ENCODE data around the gene EPB41L5. TPM values are rescaled to one million over a fixed set of nuclear protein-coding genes. Genes with fewer than 3 reads are reported as not detected.
"Not testable (repeated sequence)": the region's sequence is repeated elsewhere in the genome, so short reads cannot be mapped to it uniquely, and the experiment has no call there.

EPB41L5 gene
- total RNA-seq, 4 donors from 2014 or later = 13.7 to 49.7 (median 21.1) TPM

GRCh38 chr2:120128216-120128615 is 115.3 kb downstream of the EPB41L5 start:
- Histone ChIP-seq H3K4me1 (peaks cover 0 to 6% (median 0%) of the 10 kb centered on the region in 3 donors), H3K9me3 (no peaks in the 10 kb centered on the region), H3K4me3 (no peak overlapping the region), H3K27me3 (no peaks in the 10 kb centered on the region), H3K27ac (no peak overlapping the region), H3K36me3 (peaks cover 0 to 17% of the 10 kb centered on the region in 2 donors)
- TF ChIP-seq CTCF (IDR thresholded peaks at IDR 0.05) (no peak), EP300 (IDR thresholded peaks at IDR 0.05) (no peak), POLR2AphosphoS5 (IDR thresholded peaks at IDR 0.05) (no peak), POLR2A (IDR thresholded peaks at IDR 0.05) (no peak)
- ATAC-seq = no peak

- ATAC-seq = no peak
- Histone ChIP-seq H3K27me3 (no peaks in the 10 kb centered on the region), H3K36me3 (peaks cover 0 to 29% of the 10 kb centered on the region in 2 donors), H3K9me3 (no peaks in the 10 kb centered on the region), H3K27ac (no peak overlapping the region), H3K4me1 (peaks cover 0 to 6% (median 0%) of the 10 kb centered on the region in 3 donors), H3K4me3 (no peak overlapping the region)
- TF ChIP-seq EP300 (IDR thresholded peaks at IDR 0.05) = no peak
- no peak for TF ChIP-seq POLR2A (IDR thresholded peaks at IDR 0.05)
- TF ChIP-seq POLR2AphosphoS5 (IDR thresholded peaks at IDR 0.05) = no peak
- no peak for TF ChIP-seq CTCF (IDR thresholded peaks at IDR 0.05)
- 26 to 57% methylated on average over 5 of the region's 5 CpGs for WGBS, 2 donors (ENCODE audit: low coverage in 1 of 2)
Observed at GRCh38 chr2:120132190-120132589, 119.3 kb downstream of the EPB41L5 start.

- Histone ChIP-seq H3K4me1 (peaks cover 0 to 6% (median 0%) of the 10 kb centered on the region in 3 donors), H3K27me3 (no peaks in the 10 kb centered on the region), H3K4me3 (no peak overlapping the region), H3K9me3 (no peaks in the 10 kb centered on the region), H3K36me3 (peaks cover 0 to 29% of the 10 kb centered on the region in 2 donors), H3K27ac (no peak overlapping the region)
- no peak for TF ChIP-seq POLR2AphosphoS5 (IDR thresholded peaks at IDR 0.05)
- TF ChIP-seq EP300 (IDR thresholded peaks at IDR 0.05) = no peak
- no peak for TF ChIP-seq POLR2A (IDR thresholded peaks at IDR 0.05)
- no peak for TF ChIP-seq CTCF (IDR thresholded peaks at IDR 0.05)
- no peak for ATAC-seq
- WGBS, 2 donors (ENCODE audit: low coverage in 1 of 2) = 86 to 89% methylated on average over 1 of the region's 1 CpG
Observed at GRCh38 chr2:120132691-120133090, 119.8 kb downstream of the EPB41L5 start.

- no peak for ATAC-seq
- H3K27me3 ChIP-seq = no peaks in the 10 kb centered on the region
- no peak overlapping the region for H3K4me3 ChIP-seq
- no peak overlapping the region for H3K27ac ChIP-seq
- 100% methylated on average over 1 of the region's 2 CpGs; no CpG with 5 or more reads in 1 of the 2 donors for whole genome bisulfite sequencing, 2 donors (ENCODE audit: low coverage in 1 of 2)
- no peaks in the 10 kb centered on the region for H3K9me3 ChIP-seq
- TF ChIP-seq POLR2A (IDR thresholded peaks at IDR 0.05) = no peak
- no peak for TF ChIP-seq POLR2AphosphoS5 (IDR thresholded peaks at IDR 0.05)
- no peak for TF ChIP-seq EP300 (IDR thresholded peaks at IDR 0.05)
- TF ChIP-seq CTCF (IDR thresholded peaks at IDR 0.05) = no peak
- H3K4me1 ChIP-seq = peaks cover 0 to 6% (median 0%) of the 10 kb centered on the region in 3 donors
- H3K36me3 ChIP-seq = peaks cover 0 to 29% of the 10 kb centered on the region in 2 donors
Observed at GRCh38 chr2:120133572-120134244, 120.8 kb downstream of the EPB41L5 start.

- Histone ChIP-seq H3K27ac (no peak overlapping the region), H3K36me3 (peaks cover 0 to 29% of the 10 kb centered on the region in 2 donors), H3K9me3 (no peaks in the 10 kb centered on the region), H3K4me3 (no peak overlapping the region), H3K27me3 (no peaks in the 10 kb centered on the region), H3K4me1 (peaks cover 0 to 6% (median 0%) of the 10 kb centered on the region in 3 donors)
- 40 to 100% methylated on average over 1 to 3 of the region's 4 CpGs for WGBS, 2 donors (ENCODE audit: low coverage in 1 of 2)
- TF ChIP-seq CTCF (IDR thresholded peaks at IDR 0.05) (no peak), POLR2A (IDR thresholded peaks at IDR 0.05) (no peak), POLR2AphosphoS5 (IDR thresholded peaks at IDR 0.05) (no peak), EP300 (IDR thresholded peaks at IDR 0.05) (no peak)
- ATAC-seq = no peak
Observed at GRCh38 chr2:120134263-120134662, 121.4 kb downstream of the EPB41L5 start.

- H3K4me1 ChIP-seq, H3K27ac ChIP-seq, H3K27me3 ChIP-seq, H3K9me3 ChIP-seq, H3K4me3 ChIP-seq, ATAC-seq: not testable (repeated sequence)
- 88 to 93% methylated on average over 2 of the region's 2 CpGs for WGBS, 2 donors (ENCODE audit: low coverage in 1 of 2)
- H3K36me3 ChIP-seq = peaks cover 0 to 29% of the 10 kb centered on the region in 2 donors
Observed at GRCh38 chr2:120135013-120135412, 122.1 kb downstream of the EPB41L5 start.
